Smooth muscle cell (in vitro differentiated cells): ENCODE data around the gene WDR38. TPM values are rescaled to one million over a fixed set of nuclear protein-coding genes. Genes with fewer than 3 reads are reported as not detected.

Experiments used
- DNase-seq: peaks from one replicate; lab custom pipeline; 2025; ENCODE audit not compliant: unreplicated experiment; lab: John Stamatoyannopoulos, UW
- H2AFZ ChIP-seq: fragments of 200-600 bp; sonication (generic); 2 replicates; pipeline ENCODE4 v1.6.0; 2016; ENCODE audit warnings: antibody characterized with exemption, low read depth, mild to moderate bottlenecking
- H3F3A ChIP-seq: fragments of 200-600 bp; sonication (generic); 2 replicates; pipeline ENCODE4 v1.6.0; 2017; ENCODE audit warnings: antibody characterized with exemption, low read depth
- H3K27ac ChIP-seq: fragments of 200-600 bp; sonication (generic); 2 replicates; pipeline ENCODE4 v1.5.1; 2016; ENCODE audit warnings: low read depth, mild to moderate bottlenecking
- H3K27me3 ChIP-seq: fragments of 200-600 bp; sonication (generic); 2 replicates; pipeline ENCODE4 v1.6.1; 2016; ENCODE audit warnings: low read depth, mild to moderate bottlenecking
- H3K36me3 ChIP-seq: fragments of 200-600 bp; sonication (generic); 2 replicates; pipeline ENCODE4 v1.5.1; 2016; ENCODE audit warnings: low read depth
- H3K4me1 ChIP-seq: fragments of 200-600 bp; sonication (generic); 2 replicates; pipeline ENCODE4 v1.5.1; 2016; ENCODE audit warnings: low read depth
- H3K4me2 ChIP-seq: fragments of 200-600 bp; sonication (generic); 2 replicates; pipeline ENCODE4 v1.6.0; 2016; ENCODE audit warnings: mild to moderate bottlenecking
- H3K4me3 ChIP-seq: fragments of 200-600 bp; sonication (generic); 2 replicates; pipeline ENCODE4 v1.5.1; 2016; ENCODE audit warnings: mild to moderate bottlenecking
- H3K79me2 ChIP-seq: fragments of 200-600 bp; sonication (generic); 2 replicates; pipeline ENCODE4 v1.6.0; 2016; ENCODE audit warnings: low read depth, mild to moderate bottlenecking
- H3K9ac ChIP-seq: fragments of 200-600 bp; sonication (generic); 2 replicates; pipeline ENCODE4 v1.6.0; 2016; ENCODE audit warnings: low read depth
- H3K9me3 ChIP-seq: fragments of 200-600 bp; sonication (generic); replicated peaks from 2 replicates; pipeline ENCODE4 v1.5.1; 2016; ENCODE audit warnings: low read depth
- H4K20me1 ChIP-seq: fragments of 200-600 bp; sonication (generic); 2 replicates; pipeline ENCODE4 v1.6.0; 2016; ENCODE audit warnings: low read depth
- WGBS: methylation state at CpG from one replicate; pipeline ENCODE4 v1.1.7; 2016; ENCODE audit warnings: low lambda C conversion rate; 5-methylcytosine and 5-hydroxymethylcytosine counted together
- polyA plus RNA-seq: library from polyadenylated mRNA; unstranded; fragments of >200 nt; fragmentation: Nextera tagmentation; extraction: Ambion mirVana; gene quantifications from 2 replicates; pipeline ENCODE4 v1.2.1, GENCODE V29; 2016
- total RNA-seq: library from RNA; depleted of rRNA; stranded (reverse); fragments of >200 nt; gene quantifications from 2 replicates; pipeline ENCODE4 v1.2.3, GENCODE V29; 2014
- TF ChIP-seq, protein P1 (sequence below): fragments of 200-600 bp; sonication (generic); IDR thresholded peaks from 2 replicates; pipeline ENCODE4 v1.5.1; 2017; ENCODE audit warnings: borderline replicate concordance, mild to moderate bottlenecking, antibody characterized with exemption; ENCODE audit not compliant: insufficient read depth, poor library complexity, severe bottlenecking

WDR38 gene
- total and polyA plus RNA-seq, 2 experiments from 2014 or later, result not detected

DNA sequence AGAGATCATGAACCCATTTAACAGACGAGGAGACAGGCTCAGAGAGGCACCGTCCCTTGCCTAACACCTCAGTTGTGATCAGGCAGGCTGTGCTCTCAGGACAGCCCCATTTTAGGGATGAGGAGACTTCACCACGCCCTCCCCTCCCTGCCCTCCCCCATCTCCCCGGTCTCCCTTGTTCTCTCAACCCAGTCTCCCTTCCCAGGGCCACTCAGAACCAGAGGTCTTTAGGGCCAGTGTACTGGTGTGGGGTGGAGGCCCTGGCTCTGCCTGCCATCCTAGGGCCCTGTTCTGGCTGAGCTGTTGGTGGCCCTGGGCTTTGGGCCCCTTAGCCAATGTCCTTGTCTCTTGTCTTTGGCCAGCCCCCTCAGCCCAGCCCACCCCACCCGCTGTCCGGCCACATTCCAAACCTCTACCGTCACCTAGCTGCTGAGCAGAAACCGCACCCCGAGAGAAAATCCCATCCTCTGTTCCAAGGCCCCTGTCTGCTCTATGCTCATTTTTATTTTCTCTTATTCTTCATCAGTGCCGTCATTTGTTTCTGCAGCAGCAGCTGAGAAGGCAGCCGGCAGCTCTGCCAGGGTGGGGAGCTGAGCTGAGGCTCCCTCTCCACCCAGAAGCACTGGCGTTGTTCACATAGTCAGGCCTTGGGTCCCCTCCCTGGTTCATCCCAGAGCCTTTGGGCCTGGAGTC is 42.5 kb upstream of the WDR38 start:
- Histone ChIP-seq H3K4me2 (peak overlapping the region; percentile 72), H3K4me1 (peaks cover 21% of the 10 kb centered on the region), H3K36me3 (no peaks in the 10 kb centered on the region), H2AFZ (peak overlapping the region; percentile 50), H3K79me2 (no peaks in the 10 kb centered on the region), H4K20me1 (no peaks in the 10 kb centered on the region), H3K9me3 (no peaks in the 10 kb centered on the region), H3K27ac (peak overlapping the region; percentile 93), H3K4me3 (no peak overlapping the region), H3K9ac (peak overlapping the region; percentile 78), H3K27me3 (no peaks in the 10 kb centered on the region), H3F3A (peaks cover 25% of the 10 kb centered on the region)
- TF ChIP-seq, protein P1, sequence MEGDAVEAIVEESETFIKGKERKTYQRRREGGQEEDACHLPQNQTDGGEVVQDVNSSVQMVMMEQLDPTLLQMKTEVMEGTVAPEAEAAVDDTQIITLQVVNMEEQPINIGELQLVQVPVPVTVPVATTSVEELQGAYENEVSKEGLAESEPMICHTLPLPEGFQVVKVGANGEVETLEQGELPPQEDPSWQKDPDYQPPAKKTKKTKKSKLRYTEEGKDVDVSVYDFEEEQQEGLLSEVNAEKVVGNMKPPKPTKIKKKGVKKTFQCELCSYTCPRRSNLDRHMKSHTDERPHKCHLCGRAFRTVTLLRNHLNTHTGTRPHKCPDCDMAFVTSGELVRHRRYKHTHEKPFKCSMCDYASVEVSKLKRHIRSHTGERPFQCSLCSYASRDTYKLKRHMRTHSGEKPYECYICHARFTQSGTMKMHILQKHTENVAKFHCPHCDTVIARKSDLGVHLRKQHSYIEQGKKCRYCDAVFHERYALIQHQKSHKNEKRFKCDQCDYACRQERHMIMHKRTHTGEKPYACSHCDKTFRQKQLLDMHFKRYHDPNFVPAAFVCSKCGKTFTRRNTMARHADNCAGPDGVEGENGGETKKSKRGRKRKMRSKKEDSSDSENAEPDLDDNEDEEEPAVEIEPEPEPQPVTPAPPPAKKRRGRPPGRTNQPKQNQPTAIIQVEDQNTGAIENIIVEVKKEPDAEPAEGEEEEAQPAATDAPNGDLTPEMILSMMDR, result no peak
- 19% methylated on average over 10 of the region's 12 CpGs for whole genome bisulfite sequencing
- peak; percentile 15 for DNase-seq

- Histone ChIP-seq H3K4me1 (peaks cover 21% of the 10 kb centered on the region), H3K9me3 (no peaks in the 10 kb centered on the region), H3K4me2 (peak overlapping the region; percentile 72), H3K27me3 (no peaks in the 10 kb centered on the region), H4K20me1 (no peaks in the 10 kb centered on the region), H3K9ac (peak overlapping the region; percentile 78), H2AFZ (no peak overlapping the region), H3K27ac (peak overlapping the region; percentile 93), H3F3A (peaks cover 25% of the 10 kb centered on the region), H3K4me3 (no peak overlapping the region), H3K79me2 (no peaks in the 10 kb centered on the region), H3K36me3 (no peaks in the 10 kb centered on the region)
- peak; percentile 71 for DNase-seq
- WGBS, result 11% methylated on average over 6 of the region's 6 CpGs
- TF ChIP-seq, protein P1, result no peak
Measured at GRCh38 chr9:124812441-124812876, 40.8 kb upstream of the WDR38 start.

GRCh38 chr9:124813041-124813440 is 40.2 kb upstream of the WDR38 start:
- peak overlapping the region; percentile 24 for H2AFZ ChIP-seq
- no peaks in the 10 kb centered on the region for H3K79me2 ChIP-seq
- TF ChIP-seq, protein P1, result no peak
- peaks cover 21% of the 10 kb centered on the region for H3K4me1 ChIP-seq
- H4K20me1 ChIP-seq, result no peaks in the 10 kb centered on the region
- H3K9ac ChIP-seq, result peak overlapping the region; percentile 72
- H3K4me2 ChIP-seq, result peak overlapping the region; percentile 57
- 72% methylated on average over 7 of the region's 7 CpGs for WGBS
- no peaks in the 10 kb centered on the region for H3K9me3 ChIP-seq
- peaks cover 25% of the 10 kb centered on the region for H3F3A ChIP-seq
- H3K4me3 ChIP-seq, result no peak overlapping the region
- no peak for DNase-seq
- H3K27ac ChIP-seq, result peak overlapping the region; percentile 93
- no peaks in the 10 kb centered on the region for H3K27me3 ChIP-seq
- no peaks in the 10 kb centered on the region for H3K36me3 ChIP-seq
